GM13977 (cell line): ENCODE results near the gene NPPB.
"Not testable (repeated sequence)": the region's sequence is repeated elsewhere in the genome, so short reads cannot be mapped to it uniquely, and the experiment has no call there.

Experiments
- DNase-seq: peaks from one replicate; pipeline ENCODE4 v3.0.0; 2012; ENCODE audit warnings: low spot score
- in situ Hi-C: fragments of 300-500 bp; cut with MboI; formaldehyde crosslinking; loops from one replicate; pipeline ENCODE4 v1.12.0; 2022; ENCODE audit warnings: low sequenced_read_pairs, low pct_unique_long_range_greater_than_20kb, mixed read lengths, inconsistent platforms; ENCODE audit not compliant: unreplicated experiment
- TF ChIP-seq, protein P1 (sequence below): IDR thresholded peaks from 2 replicates; pipeline ENCODE4 v1.5.1; 2012; ENCODE audit warnings: mild to moderate bottlenecking, control low read depth; ENCODE audit not compliant: insufficient read depth; ENCODE audit errors: extremely low read depth, missing control alignments

The NPPB gene

DNA sequence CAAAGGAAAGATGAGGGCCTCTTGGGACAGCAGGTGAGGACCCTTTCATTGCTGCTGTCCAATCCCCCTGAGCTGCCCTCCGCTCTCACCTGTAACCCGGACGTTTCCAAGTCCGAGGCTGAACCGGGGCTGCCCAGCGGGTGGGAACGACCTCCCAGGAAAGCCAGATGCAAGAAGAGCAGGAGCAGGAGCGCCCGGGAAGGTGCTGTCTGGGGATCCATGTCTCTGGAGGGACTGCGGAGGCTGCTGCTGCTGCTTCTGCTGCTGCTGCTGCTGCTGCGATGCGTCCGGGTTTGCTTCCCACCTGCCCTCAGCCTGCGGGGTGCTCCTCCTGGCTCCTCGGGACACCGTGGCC is at the start of gene NPPB:
Gene NPPB, minus strand, starts transcription at position 333 of the 355 bp plus-strand sequence. Its CDS starts 112 bp downstream, at position 221.
- TF ChIP-seq, protein P1, sequence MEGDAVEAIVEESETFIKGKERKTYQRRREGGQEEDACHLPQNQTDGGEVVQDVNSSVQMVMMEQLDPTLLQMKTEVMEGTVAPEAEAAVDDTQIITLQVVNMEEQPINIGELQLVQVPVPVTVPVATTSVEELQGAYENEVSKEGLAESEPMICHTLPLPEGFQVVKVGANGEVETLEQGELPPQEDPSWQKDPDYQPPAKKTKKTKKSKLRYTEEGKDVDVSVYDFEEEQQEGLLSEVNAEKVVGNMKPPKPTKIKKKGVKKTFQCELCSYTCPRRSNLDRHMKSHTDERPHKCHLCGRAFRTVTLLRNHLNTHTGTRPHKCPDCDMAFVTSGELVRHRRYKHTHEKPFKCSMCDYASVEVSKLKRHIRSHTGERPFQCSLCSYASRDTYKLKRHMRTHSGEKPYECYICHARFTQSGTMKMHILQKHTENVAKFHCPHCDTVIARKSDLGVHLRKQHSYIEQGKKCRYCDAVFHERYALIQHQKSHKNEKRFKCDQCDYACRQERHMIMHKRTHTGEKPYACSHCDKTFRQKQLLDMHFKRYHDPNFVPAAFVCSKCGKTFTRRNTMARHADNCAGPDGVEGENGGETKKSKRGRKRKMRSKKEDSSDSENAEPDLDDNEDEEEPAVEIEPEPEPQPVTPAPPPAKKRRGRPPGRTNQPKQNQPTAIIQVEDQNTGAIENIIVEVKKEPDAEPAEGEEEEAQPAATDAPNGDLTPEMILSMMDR = no peak
- in situ Hi-C loops = no loop called here
- no peak for DNase-seq

DNA sequence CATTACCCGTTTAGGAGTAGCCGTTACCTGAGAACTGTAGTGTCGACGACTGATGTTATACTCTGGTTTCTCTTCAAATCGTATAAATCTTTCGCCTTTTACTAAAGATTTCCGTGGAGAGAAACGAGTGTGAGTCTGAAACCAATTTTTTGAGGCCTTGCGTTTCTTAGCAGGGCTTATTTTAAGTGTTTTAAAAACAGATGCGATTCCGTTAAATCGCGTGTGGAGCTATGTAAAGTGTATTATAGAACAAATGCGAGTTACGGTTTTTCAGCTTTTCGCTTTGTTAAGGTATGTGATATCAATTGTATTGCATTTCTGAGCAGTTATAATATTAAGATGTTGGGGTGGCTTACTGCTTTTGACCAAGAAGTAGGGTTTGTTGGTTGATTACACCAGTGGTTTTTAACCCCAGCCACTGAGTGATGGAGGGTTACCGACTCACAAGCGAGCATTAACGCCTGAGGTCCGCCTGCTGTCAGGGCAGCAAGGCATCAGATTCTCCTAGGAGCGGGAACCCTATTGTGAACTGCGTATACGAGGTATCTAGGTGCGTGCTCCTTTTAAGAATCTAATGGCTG is 49.4 kb upstream of the NPPB start:
- TF ChIP-seq, protein P1 = no peak
- peak; percentile 80 for DNase-seq
- in situ Hi-C loops = no loop called here

DNA sequence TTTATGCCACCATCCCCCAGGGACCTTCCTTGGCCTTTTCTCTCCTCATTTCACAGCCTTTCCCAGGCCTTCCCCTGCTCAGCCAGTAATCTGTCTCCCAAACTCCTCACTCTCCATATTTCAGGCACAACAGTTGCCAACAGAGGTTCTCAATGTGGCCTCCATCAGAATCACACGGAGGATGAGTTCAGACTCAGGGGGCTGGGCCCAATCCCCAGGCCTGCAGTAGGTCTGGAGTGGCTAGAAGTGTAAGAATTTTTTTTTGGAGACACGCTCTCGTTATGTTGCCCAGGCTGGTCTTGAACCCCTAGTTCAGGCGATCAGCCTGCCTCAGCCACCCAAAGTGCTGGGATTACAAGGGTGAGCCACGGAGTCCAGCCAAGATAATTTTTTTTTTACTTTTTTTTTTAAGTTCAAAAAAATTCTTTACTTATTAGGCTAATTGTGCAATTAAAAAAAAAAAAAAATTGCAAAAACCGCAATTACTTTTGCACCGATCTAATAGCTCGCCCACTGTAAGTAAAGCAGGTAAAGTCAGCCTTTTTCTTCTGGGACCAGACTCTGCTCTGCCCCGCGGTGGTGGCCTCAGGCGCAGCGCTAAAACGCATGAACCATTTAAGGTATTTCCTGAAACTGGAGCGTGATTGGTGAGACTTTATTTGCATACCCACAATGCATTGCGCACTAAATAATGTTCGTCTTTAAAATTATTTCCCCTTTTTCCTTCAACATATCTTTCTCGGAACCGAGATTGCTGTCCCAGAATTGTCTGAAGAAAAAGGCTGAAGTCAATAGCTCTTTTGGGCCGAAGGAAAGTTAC is 48.7 kb upstream of the NPPB start:
- DNase-seq = peak; percentile 91
- TF ChIP-seq, protein P1 = peak; percentile 96
- in situ Hi-C loops = no loop called here

DNA sequence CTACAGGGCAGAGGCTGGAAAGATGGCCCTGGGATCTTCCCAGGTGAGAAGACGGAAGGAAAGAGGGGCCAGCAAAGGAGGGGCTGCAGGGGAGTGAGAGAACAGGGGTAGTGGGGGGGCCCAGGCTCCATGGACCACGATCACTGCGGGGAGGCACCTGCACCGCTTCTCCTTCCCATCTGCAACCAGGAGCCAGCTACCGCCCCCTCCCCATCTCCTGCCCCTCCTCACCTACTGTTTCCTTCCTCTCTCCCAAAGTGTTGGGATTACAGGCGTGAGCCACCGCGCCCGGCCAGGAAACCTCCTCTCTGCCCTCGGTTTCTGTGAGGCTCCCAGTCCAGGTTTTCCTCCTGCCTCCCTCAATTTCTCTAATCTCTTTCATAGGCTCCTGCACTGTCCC is 48.1 kb upstream of the NPPB start:
- no peak for DNase-seq
- in situ Hi-C loops = no loop called here
- TF ChIP-seq, protein P1 = no peak

DNA sequence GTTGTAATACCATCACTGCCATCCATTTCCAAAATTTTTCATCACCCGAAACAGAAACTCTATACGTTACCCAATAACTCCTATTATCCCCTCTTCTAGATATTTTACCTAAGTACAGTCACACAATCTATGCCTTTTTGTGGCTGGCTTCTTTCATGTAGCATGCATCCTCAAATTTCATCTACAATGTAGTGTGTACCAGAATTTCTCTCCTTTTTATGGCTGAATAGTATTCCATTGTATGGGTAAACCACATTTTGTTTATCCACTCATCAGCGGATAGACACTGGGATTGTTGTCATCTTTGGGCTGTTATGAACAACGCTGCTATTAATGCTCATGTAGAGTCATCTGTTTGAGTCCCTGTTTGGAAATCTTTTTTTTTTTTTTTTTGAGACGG is 46.2 kb upstream of the NPPB start:
- DNase-seq = no peak
- TF ChIP-seq, protein P1 = no peak
- in situ Hi-C loops = no loop called here

DNA sequence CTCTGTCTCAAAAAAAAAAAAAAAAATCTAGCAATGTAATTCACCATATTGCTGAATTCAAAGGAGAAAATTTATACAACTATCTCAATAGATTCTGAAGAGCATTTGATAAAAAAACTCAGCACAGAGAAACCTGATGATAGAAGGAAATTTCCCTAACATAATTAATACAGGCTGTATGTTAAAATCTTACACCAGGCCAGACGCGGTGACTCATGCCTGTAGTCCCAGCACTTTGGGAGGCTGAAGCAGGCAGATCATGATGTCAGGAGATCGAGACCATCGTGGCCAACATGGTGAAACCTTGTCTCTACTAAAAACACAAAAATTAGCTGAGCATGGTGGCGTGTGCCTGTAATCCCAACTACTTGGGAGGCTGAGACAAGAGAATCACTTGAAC is 45.4 kb upstream of the NPPB start:
- DNase-seq, in situ Hi-C loops: not testable (repeated sequence)

DNA sequence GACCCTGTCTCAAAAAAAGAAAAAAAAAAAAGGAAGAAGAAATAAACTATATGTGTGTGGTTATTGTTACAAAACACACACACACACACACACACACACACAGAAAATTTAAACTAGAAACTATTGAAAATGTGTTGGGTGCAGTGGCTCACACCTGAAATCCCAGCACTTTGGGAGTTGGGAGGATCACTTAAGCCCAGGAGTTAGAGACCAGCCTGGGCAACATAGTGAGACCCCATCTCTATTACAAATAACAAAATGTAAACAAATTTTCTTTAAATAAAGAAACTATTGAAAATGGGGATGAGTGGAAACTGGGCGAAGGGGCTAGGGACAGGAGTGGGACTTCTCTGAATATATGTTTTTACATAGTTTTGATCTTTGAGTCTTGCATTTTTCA is 44.5 kb upstream of the NPPB start:
- in situ Hi-C loops = no loop called here
- TF ChIP-seq, protein P1 = no peak
- no peak for DNase-seq

DNA sequence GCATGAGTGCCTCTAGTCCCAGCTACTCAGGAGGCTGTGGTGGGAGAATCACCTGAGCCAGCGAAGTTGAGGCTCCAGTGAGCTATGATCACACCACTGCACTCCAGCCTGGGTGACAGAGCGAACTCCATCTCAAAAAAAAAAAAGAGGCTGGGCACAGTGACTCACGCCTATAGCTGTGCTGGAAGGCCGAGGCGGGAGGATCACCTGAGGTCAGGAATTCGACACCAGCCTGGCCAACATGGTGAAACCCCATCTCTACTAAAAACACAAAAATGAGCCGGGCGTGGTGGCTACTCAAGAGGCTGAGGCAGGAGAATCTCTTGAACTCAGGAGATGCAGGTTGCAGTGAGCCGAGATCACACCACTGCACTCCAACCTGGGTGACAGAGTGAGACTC is 42.7 kb upstream of the NPPB start:
- DNase-seq, in situ Hi-C loops: not testable (repeated sequence)
